RWPE1 (cell line): ENCODE measurements around the gene RABGAP1.

Source experiments
- CTCF ChIA-PET: fragments of 350-600 bp; sonication (Branson Sonifier 250); formaldehyde crosslinking; extraction: SDS; loops from one replicate; lab custom pipeline; 2021; lab: Yijun Ruan, JAX
- POLR2A ChIA-PET: fragments of 400-600 bp; formaldehyde crosslinking; extraction: SDS; loops from one replicate; lab custom pipeline; 2020; ENCODE audit warnings: antibody characterized with exemption; ENCODE audit not compliant: low non-redundant PET; lab: Yijun Ruan, JAX
- DNase-seq: peaks from one replicate; pipeline ENCODE4 v3.0.0; 2012; ENCODE audit warnings: low spot score
- H3K27ac ChIP-seq: fragments of 450-650 bp; 2 replicates; pipeline ENCODE4 v1.5.1; 2017
- CTCF ChIP-seq: fragments of 450-650 bp; conservative IDR thresholded peaks from 2 replicates; pipeline ENCODE4 v1.5.1; 2017; ENCODE audit warnings: low read depth, mild to moderate bottlenecking

The RABGAP1 gene

GRCh38 chr9:123099042-123099441 lies 158.2 kb downstream of the RABGAP1 start:
- ChIA-PET POLR2A (no interaction called here), CTCF (interaction anchor here (1.7 to 6.3 kb wide), 2 partner anchors 9 to 251 kb away, joined by 7 to 75 read pairs; no protein-coding TSS in a partner anchor)
- TF ChIP-seq CTCF: no peak
- DNase-seq: no peak
- no peak overlapping the region for H3K27ac ChIP-seq

- ChIA-PET CTCF (interaction anchor here (1.0 to 6.3 kb wide), 3 partner anchors 9 to 250 kb away, joined by 5 to 75 read pairs (median 7); no protein-coding TSS in a partner anchor), POLR2A (no interaction called here)
- TF ChIP-seq CTCF: no peak
- no peak for DNase-seq
- H3K27ac ChIP-seq: no peak overlapping the region
These were observed 158.7 kb downstream of the RABGAP1 start for GRCh38 chr9:123099548-123099947.

- no peak for DNase-seq
These were observed 161.7 kb downstream of the RABGAP1 start for GRCh38 chr9:123102375-123103113.

GRCh38 chr9:123104807-123105206 lies 164.0 kb downstream of the RABGAP1 start:
- POLR2A ChIA-PET: no interaction called here
- CTCF ChIA-PET: interaction anchor here (0.8 to 6.3 kb wide), 2 partner anchors 13 to 245 kb away, joined by 3 to 75 read pairs; no protein-coding TSS in a partner anchor
- no peak overlapping the region for H3K27ac ChIP-seq
- DNase-seq: no peak
- no peak for TF ChIP-seq CTCF

More at GRCh38 chr9:123102375-123103113, 161.7 kb downstream of the RABGAP1 start:
- no peak for TF ChIP-seq CTCF
- CTCF ChIA-PET: interaction anchor here (0.5 to 6.3 kb wide), 13 partner anchors 9 to 252 kb away, joined by 3 to 75 read pairs (median 4); no protein-coding TSS in a partner anchor
- POLR2A ChIA-PET: no interaction called here
- 0 out of 2 replicates have a peak overlapping the region, but pooled peaks have one; percentile 25 for H3K27ac ChIP-seq

GRCh38 chr9:123105490-123105889 lies 164.7 kb downstream of the RABGAP1 start:
- no peak for TF ChIP-seq CTCF
- ChIA-PET POLR2A (no interaction called here), CTCF (interaction anchor here (0.5 to 0.8 kb wide), 4 partner anchors 12 to 238 kb away, joined by 3 read pairs; no protein-coding TSS in a partner anchor)
- DNase-seq: no peak
- H3K27ac ChIP-seq: no peak overlapping the region

GRCh38 chr9:123107639-123108285 lies 166.9 kb downstream of the RABGAP1 start:
- H3K27ac ChIP-seq: peak overlapping the region; percentile 2
- ChIA-PET POLR2A (no interaction called here), CTCF (interaction anchor here (1.0 to 2.0 kb wide), 2 partner anchors 17 to 242 kb away, joined by 3 to 12 read pairs; no protein-coding TSS in a partner anchor)
- no peak for TF ChIP-seq CTCF
- no peak for DNase-seq
